Activated CD4-positive, alpha-beta T cell treated with anti-CD3 and anti-CD28 coated beads for 4 hours (primary cell): ENCODE data around the gene RNF217.
"Not testable (repeated sequence)": the region's sequence is repeated elsewhere in the genome, so short reads cannot be mapped to it uniquely, and the experiment has no call there.

Experiments used
- DNase-seq, 2 donors: peaks; one replicate each; pipeline ENCODE4 v3.0.0-alpha.2; 2020

The RNF217 gene

DNA sequence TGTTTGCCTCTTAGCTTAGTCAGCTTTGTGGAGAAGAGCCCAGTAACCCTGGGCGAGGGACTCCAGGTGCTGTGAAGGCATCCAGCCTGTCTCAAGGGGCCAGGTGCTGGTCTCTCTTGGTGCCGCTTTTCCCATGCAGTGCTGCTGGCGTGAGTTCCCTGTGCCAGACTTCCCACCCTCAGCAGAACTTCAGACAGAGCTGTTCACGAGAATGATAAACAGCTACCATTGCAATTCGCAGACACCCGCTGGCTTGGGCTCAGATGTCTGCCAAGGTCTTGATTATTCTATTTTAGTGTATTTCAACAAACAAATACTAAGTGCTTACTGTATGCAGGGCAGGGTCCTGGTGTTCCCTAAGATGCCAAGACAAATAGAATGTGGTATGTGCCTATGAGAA lies 57.7 kb downstream of the RNF217 start:
- DNase-seq = no peak

DNA sequence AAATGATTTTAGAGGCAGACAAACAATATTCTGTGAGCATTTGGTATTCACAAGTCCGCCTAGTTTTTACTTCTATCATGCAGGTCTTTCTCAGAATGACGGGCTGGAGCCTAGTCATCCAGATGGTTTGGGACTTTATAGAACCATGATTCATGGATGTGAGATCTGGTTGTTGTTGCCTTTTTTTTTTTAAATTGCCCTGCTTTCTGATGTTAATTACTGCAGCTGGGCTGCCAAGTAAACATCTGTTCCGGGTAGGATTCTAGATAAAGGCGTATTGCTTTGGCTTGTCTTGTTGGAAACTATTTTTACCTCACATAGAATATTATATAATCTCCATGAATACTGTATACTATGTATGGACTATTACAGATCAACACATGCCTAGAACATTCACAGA lies 58.1 kb downstream of the RNF217 start:
- DNase-seq = no peak

GRCh38 chr6:125022391-125022989 lies 60.3 kb downstream of the RNF217 start:
- DNase-seq = no peak

GRCh38 chr6:125025164-125025854 lies 63.1 kb downstream of the RNF217 start:
- no peak for DNase-seq

- DNase-seq = no peak
Measured at GRCh38 chr6:125027287-125027686, 65.0 kb downstream of the RNF217 start.

GRCh38 chr6:125030969-125031368 lies 68.7 kb downstream of the RNF217 start:
- no peak for DNase-seq

- DNase-seq = no peak
Measured at GRCh38 chr6:125031385-125031784, 69.1 kb downstream of the RNF217 start.

- not testable (repeated sequence) for DNase-seq
Measured at GRCh38 chr6:125034929-125035328, 72.7 kb downstream of the RNF217 start.

GRCh38 chr6:125036486-125036885 lies 74.2 kb downstream of the RNF217 start:
- not testable (repeated sequence) for DNase-seq

GRCh38 chr6:125037827-125038226 lies 75.6 kb downstream of the RNF217 start:
- no peak for DNase-seq

GRCh38 chr6:125038925-125039324 lies 76.7 kb downstream of the RNF217 start:
- DNase-seq = no peak

GRCh38 chr6:125041740-125042459 lies 79.7 kb downstream of the RNF217 start:
- no peak for DNase-seq

DNA sequence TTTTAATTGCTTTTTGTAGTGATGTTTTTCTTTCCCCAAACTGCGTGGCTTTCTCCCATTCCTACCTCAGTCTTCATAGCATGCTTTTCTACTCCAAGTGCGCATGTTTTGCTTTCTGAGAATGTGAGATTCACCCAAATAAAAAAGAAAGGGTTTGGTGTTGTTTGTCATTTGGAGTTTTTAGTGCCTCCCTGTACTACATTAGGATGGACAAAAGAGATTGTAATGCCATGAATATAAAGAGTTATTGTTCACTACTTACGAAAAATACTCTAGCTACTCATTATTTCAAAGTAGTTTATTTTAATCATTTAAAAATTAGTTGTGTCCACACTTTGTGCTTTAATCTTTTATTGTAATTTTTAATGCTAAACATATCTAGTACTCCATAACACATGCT lies 81.8 kb downstream of the RNF217 start:
- DNase-seq = no peak

DNA sequence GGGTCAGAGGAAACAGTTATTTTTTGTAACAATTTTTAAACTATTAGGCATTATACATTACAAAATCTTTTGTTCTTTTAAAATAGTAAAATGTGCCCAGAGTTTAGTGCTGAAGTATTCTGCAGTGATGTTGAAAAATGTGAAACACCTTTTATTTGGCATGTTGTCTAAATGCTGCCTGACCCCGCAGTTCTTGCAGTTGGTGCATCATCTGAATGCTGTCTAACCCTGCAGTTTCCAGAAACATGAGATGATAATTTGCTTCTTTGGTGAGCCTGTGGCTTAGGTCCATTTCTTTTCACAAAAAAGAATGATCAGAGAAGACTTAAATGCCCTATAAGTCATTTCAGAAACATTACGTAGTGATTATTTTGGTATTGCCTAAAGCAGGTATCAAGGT lies 82.4 kb downstream of the RNF217 start:
- no peak for DNase-seq

- no peak for DNase-seq
Measured at GRCh38 chr6:125046107-125046925, 84.1 kb downstream of the RNF217 start.

DNA sequence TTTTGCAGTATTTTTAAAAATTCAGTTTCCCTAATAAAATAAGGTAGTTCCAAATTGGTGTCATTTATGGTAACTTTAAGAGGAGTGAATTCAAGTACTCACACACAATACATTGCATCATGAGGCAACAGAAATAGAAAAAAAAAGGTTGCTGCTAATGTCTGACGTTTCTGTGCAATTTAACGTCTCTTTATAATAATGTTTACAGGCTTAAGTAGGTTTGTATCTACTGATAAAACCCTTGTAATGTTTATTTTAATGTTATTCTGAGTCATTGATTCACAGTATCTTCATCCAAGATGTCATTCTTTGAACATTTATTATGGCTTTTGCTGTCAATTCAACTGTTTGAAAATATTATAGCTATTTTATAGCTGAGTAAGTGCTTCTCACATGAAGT lies 86.0 kb downstream of the RNF217 start:
- DNase-seq = no peak

GRCh38 chr6:125050663-125051318 lies 88.6 kb downstream of the RNF217 start:
- DNase-seq = no peak

DNA sequence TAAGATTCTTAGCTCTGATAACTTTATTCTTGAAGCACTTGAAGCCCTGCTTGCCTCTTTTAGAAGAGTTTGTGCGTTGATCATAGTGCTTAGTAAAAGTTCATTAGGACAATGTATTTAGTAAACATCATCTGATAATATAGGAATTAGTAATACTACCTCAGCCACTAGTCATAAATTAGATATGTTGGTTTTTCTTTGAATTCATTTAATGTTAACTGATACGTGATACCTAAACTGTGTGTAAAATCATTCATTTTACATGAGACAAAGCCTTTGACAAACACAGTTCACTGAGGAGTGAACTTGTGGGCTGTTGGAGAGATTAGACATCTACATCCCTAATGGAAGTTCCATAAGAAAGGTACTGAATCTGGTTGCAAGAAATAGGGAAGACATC lies 91.6 kb downstream of the RNF217 start:
- DNase-seq = no peak

- DNase-seq = no peak
Measured at GRCh38 chr6:125054331-125054730, 92.1 kb downstream of the RNF217 start.

GRCh38 chr6:125057392-125058246 lies 95.4 kb downstream of the RNF217 start:
- DNase-seq = no peak

GRCh38 chr6:125058546-125058945 lies 96.3 kb downstream of the RNF217 start:
- DNase-seq = no peak

GRCh38 chr6:125063307-125063706 lies 101.1 kb downstream of the RNF217 start:
- DNase-seq = no peak
